Stimulated activated CD8-positive, alpha-beta memory T cell treated with anti-CD3 and anti-CD28 coated beads, Interleukin-7, amount 100 ng/mL, for 4 hours (primary cell): ENCODE data around the gene MAP3K5.
"Not testable (repeated sequence)": the region's sequence is repeated elsewhere in the genome, so short reads cannot be mapped to it uniquely, and the experiment has no call there.

Experiments used
- DNase-seq, 2 donors: peaks; one replicate each; pipeline ENCODE4 v3.0.0-alpha.2; 2020; ENCODE audit warnings: low read depth in 2 of 2

The MAP3K5 gene

DNA sequence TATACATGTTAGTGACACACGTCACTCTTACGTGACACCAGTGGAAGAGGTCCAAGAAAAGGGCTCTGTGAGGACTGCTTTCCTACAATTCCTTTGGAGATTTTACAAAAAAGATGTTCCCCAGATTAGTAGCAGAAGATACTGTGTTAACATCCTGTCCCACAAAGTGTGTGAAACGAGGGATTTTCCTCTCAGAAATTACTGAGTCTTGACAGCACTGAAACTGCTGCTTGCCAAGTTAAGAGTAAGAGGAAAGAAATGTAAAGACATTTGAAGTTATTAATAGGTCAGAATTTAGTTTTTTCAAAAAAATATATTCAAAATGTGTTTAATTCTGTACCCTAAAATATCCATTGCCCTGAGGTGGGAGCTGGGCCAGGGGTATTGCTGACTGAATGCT, 183.3 kb downstream of the MAP3K5 start:
- no peak for DNase-seq

DNA sequence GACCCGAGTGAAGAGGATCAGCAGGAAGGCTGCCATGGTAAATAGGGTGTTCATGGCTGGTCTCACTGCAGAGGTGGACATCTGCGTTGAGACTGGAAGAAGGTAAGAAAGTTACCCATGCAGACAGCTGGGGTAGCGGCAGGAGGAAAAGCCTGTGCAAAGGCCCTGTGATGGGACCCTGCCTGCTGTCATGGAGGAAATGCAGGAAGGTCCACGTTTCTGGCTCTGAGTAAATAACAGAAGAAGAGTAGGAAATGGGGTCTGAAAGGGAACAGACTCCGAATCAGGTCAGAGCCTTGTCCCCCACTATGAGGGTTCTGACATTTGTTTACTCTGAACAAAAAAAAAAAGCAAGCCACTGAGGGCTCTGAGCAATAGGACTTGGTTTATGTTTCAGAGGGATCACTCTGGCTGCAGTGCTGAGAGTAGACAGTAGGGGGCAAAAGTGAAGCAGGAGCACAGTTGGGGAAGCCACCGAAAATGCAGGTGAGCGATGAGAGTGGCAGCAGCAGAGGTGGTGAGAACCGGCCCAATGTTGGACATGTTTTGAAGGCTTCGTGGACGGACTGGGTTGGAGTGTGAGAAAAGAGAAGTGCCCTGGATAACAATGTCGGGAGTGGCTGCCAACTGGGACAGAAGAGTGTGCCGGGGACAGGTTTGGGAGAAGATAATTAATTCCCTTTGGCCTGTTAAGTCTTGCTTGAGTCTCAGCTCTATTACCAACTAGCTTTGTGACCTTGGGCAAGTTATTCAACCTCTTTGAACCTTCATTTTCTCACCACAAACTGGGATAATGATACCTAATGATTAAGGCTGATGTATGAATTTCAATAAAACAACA, 184.1 kb downstream of the MAP3K5 start:
- DNase-seq: peak; percentile 56 to 61

DNA sequence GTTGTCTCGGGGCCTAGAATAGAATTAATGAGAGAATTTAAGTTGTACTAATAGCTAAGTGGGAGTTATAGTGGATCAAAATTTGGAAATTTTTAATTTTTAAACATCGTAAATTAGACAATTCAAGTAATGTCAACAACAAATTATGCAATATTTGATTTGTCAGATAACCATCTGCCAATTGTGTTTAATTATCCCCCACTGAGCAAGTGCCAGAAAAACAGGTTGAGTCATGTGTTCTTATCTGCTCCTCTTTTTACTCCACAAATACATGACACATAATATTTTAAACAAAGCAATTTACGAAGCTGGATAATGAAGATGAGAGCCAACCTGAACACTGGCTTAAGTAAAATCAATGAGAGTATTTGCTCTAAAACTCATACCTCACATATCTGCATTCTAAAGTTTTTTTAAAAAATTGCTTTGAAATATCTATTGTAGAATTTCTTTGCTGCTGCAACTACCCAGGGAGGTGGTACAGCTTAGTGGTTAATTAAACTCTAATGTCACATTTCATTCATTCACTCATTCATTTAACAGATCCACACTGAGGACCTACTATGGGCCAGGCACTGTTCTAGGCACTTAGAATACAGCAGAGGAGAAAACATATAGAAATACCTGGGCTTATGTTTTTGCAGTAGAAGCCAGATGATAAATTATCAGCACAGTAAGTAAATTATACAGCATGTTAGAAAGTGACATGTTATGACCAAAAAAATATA, 184.9 kb downstream of the MAP3K5 start:
- no peak for DNase-seq

DNA sequence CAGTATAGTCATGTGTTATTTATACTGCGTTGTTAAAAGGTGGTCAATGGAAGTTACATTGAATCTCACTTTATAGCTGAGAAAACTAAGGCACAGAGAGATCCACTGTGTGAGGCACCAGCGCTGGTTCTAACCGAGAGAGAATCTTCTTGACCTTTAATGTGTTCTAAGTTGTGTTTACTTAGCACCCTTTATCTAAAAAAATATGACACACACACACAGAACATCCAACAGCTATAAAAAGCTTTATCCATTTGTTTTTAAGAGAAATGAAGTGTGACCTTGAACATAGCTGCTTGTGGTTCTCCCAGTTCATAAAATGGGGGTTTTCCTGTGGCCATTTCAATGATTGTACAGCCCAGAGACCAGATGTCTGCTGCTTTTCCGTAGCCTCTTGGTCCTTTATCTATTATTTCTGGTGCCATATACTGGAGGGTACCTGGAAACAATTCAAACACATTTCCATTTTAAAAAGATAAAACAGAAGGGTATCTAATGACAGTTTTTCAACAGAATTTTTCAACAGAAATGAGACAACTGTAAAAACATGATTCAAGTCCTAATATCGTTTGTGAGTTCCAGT, 187.3 kb downstream of the MAP3K5 start:
- no peak for DNase-seq

DNA sequence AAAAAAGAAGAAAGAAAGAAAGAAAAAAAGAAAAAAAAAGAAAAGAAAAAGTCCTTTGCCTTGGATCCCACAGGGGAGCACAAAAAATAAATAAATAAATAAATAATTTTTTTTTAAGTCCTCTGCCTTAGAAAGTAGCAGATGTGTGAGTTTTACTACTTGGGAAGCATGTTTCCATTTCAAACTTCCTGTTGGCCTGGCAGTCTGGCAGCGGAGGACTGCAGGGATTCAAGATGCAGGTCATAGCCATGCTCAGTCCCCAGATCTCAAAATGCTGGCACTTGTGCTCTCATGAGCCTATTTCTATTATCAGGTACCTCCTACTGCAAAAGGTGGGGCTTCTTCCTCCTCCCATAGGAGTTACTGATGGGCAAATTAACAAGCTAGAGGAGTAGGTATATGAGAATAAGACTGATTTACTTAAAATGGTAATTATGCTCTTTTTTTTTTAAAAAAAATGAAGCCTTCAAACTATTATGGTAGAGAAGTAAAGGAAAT, 187.9 kb downstream of the MAP3K5 start:
- no peak for DNase-seq

DNA sequence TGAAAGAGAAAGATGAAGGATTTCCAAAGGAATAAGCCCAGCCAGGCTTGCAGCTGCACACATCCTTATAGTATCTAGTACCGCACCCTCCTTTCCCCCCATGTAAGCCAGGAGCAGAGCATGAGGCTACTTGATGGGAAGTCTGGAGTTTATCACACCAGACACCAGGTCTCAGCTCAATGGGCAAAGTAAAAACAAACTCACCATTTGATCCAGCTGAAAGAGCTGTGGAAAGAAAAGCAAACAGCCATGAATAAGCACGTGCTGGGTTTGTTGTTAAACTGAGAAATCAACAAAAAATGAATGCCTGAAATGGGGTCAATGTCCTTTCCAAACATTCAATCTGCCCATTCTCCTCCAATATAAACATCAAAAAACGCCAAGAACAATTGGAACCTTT, 191.5 kb downstream of the MAP3K5 start:
- DNase-seq: no peak

DNA sequence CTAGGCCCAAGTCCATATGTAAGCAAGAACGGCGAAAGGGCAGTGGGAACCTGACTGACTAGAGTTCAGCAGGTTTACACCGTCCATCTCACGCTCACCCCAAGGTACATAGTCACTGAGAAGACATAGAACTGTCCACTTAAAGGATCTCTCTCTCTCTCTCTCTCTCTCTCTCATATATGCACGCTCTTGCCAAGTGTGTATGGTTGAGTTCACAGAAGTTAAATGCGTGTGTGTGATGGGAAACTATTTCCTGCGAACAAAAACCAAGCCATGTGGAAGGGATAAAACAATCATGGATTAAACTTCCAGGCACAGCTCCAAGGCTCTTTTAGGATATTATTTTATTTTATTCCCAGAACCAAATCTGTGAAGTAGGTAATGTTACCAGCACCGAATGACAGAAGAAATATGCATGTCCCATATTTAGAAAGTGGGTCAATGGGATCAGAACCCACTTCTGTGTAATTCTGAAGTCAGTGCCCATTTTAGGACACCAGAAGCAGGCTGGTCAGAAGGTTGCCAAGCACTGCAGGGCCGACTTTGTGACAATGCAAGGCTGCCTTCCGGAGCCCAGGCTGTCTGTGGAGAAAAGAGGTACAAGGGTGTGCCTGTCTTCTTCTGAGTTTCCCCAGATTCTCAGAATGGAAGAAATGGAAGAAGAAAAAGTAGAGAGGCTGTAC, 192.8 kb downstream of the MAP3K5 start:
- DNase-seq: no peak

DNA sequence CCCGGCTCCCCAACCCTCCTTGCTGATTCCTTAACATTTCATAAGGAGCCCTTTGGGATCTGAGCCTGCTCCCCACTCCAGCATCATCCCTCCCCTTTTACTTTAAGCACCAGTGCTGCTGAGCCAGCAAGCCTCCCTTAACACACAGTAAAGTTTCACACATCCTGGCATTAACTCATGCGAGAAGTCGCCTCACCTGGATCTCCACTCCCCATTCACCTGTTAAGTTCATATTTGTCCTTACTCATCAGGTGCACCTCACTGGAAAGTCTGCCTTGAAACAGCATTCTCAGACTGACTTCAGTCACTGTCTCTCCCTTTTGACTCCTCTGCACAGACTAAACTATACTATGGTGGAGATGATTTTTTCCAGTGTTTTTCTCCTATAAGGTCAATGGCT, 194.2 kb downstream of the MAP3K5 start:
- DNase-seq: no peak

DNA sequence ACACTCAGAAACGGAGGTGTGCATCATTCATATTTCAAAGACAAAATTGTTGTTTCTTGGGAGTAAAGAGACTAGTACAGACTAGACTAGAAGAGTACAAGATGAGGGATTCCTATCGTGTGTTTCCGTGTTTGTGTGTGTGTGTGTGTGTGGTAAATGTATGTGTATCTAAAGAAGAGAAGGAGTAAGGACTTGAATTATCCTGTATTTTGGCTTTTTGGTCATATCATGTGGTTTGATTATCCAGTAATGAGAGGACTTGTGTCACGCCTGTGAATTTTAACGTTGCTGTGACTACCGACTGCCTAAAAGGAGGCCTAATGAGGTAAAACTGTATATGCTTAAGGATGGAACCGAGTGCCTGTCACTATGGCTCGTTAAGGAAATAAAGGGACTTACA, 197.6 kb downstream of the MAP3K5 start:
- no peak for DNase-seq

DNA sequence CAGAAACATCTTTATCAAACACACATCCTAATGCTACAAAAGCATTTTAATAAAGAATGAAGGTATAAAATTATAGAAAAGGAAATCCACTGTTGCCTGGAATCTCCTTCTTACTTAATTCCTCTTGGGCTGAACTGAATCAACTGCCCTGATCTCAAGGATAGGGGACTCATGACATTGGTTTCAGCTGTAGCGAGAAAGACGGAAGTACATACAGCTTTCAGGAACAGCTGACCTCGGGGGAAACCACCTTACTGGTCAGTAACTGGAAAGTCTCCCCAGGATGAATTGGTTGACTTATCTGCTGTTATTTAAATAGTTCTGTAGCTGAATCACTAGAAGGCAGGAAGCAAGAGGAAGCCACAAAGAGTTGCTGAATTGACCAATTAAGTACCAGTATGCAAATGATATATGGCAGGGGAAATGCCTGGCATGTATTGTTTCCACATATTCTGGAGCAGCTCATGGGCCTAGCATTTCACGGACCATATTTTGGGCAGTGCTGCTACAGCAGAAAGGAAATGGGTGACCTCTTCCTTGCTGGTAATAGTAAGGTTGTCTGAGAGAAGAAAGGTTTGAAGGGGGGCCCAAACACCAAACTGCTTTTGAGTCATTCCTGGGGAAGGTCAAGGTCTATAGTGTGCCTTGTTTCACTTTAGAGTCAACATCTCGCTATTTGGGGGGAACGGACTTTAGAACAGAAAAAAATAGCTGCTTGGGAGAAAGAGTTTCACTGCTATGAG, 198.4 kb downstream of the MAP3K5 start:
- DNase-seq: peak in 1 of 2 donors; percentile 11

DNA sequence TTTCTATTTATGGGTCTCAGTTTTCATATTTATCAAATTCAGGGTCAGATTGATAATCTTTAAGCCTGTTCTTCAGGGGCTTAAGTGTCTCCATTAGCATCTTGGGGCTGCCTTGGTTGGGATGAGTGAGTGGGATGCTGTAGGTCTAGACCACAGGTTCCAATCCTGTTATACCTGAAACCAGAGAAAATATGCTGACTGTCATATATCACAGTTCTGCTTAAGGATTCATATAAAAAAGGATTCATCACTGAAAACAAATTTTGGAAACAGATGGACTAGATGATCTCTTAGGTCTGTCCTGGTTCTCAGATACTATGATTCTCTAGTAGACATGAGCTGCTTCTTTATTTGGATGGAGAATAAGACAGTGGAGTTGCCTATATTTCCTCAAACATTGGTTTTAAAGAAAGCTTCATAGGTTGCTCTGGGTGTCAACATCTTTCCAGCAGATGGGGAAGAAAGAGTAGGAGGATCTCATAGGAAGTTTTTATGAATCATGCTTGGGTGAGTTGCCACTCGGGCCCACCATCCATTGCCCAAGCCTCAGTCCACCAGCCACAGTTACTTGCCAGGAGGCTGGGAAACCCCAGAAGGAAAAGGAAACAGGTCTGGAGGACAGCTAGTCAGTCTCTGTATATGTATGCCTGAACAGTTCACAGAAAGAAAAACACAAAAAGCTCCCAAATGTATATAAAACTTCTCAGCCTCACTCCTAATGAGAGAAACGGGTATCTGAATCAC, 199.2 kb downstream of the MAP3K5 start:
- DNase-seq: no peak

DNA sequence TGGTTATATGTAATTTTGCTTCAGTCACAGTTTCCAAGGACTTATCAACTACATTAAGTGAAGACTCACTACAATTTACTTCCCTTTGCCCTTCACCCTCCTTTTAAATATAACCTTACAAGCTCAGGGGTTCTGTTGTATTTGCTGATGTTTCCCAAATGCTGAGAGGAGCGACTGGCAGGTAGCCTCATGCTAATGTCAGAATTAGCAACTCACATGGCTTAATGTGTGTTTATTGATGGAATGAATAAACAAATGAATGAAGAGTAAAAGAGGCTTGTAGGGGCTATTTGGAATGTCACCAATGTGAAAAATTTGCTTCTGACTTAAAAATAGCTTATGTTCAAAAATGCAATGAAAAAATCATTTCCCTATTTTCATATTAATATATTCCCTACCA, 200.7 kb downstream of the MAP3K5 start:
- no peak for DNase-seq

DNA sequence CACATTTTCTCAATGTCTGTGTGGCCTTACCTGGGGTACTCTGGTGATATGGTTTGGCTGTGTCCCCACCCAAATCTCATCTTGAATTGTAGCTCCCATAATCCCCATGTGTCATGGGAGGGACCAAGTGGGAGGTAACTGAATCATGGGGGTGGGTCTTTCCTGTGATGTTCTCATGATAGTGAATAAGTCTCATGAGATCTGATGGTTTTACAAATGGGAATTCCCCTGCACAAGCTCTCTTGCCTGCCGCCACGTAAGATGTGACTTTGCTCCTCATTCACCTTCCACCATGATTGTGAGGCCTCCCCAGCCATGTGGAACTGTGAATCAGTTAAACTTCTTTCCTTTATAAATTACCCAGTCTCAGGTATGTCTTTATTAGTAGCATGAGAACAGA, 201.4 kb downstream of the MAP3K5 start:
- DNase-seq: not testable (repeated sequence)

DNA sequence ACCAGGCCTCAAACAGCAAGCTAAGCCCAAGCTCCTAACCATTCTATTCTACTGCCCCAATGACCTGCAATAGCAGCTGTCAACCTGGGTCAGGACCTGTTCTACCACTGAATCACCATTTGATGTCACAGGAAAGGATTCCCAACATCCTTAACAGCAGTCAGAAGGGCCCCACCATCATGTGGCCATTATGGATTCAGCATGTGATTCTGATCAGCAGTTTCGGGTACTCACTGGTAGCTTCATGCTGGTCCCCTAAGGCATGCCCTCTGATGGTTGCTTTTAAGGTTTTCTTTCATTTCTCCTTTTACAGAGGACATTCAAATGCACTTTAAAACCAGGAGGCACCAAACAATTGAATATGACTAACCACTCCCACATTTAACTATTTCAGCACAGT, 204.8 kb downstream of the MAP3K5 start:
- no peak for DNase-seq

DNA sequence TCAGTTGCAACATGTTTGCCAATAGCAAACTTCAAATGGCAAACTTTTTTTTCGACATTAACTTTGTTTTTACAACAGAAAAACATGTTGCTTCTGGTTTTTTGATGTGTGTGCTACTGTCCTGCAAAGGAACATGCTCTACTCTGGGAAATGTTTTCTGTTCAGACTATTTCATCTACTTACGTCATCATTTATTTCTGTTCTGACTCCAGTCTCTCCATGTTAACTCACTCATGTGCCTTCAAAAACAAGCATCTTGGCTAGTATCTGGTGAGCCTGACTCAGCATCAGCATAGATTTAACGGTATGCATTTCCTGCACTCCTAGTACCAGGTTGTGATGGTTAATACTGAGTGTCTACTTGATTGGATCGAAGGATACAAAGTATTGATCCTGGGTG, 206.0 kb downstream of the MAP3K5 start:
- no peak for DNase-seq

DNA sequence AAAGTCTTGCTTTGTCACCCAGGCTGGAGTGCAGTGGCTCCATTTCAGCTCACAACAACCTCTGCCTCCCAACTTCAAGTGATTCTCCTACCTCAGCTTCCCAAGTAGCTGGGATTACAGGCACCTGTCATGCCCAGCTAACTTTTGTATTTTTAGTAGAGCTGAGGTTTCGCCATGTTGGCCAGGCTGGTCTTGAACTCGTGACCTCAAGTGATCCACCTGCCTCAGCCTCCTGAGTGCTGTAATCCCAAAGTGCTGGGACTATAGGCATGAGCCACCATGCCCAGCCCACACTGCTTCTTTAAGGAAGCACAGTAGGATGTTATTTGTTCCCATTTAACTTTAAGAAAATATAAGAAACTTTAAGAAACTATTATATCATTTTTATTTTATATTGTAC, 206.8 kb downstream of the MAP3K5 start:
- not testable (repeated sequence) for DNase-seq

DNA sequence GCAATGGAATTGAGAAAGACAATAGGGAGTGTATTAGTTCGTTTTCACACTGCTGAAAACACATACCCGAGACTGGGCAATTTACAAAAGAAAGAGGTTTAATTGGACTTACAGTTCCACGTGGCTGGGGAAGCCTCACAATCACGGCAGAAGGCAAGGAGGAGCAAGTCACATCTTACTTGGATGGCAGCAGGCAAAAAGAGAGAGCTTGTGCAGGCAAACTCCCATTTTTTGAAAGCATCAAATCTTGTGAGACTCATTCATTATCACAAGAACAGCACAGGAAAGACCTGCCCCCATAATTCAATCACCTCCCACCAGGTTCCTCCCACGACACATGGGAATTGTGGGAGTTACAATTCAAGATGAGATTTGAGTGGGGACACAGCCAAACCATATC, 208.0 kb downstream of the MAP3K5 start:
- DNase-seq: not testable (repeated sequence)

DNA sequence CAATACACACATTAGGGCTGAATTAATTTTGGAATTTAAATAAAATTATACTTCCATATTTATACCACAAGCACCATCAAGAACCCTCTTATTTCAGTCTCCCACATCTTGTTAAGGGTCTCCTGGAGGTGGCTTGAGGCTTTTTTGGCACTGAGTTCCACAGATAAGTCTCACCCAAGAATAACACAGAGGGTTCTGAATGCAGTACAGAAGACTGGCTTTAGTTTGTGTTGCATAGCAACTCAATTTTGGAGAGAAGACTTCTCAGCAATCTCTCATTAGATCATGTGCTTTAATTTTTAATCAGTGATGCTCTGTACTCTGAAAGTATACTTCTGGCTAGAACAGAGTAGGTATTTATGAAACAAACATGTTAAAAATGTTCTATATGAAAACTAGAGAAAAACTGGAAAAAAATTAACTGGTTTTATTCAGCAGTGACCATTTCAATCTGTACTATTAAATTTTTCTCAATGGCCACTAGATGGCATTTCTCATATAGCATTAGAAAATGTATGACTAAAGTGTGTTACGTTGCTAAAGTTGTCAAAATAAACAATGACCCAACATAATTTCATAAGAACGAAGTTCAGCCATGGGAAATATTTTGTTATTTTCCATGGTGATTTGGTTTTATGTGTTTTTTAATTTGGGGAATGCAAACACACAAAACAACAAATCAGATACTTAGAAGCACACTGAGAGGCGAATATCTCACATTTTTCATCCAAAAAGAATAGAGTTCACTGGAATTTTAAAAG, 209.4 kb downstream of the MAP3K5 start:
- no peak for DNase-seq

DNA sequence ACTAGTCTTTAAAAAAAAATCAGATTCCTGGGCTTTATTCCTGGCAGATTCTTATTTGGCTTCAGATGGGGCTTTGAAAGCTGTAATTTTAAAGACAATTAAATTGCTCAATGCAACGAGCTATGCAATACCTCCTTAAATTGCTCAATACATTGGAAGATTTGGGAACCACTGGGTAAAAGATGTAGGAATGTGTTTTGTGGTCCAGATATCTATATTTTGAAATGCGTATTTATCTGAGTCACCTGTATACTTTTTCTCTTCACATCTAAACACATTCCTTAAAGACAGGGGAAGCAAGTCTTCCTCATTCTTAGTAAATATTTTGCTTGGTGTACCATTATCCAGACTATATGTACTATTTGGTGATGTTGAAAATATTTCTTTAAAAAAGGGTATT, 212.5 kb downstream of the MAP3K5 start:
- no peak for DNase-seq

DNA sequence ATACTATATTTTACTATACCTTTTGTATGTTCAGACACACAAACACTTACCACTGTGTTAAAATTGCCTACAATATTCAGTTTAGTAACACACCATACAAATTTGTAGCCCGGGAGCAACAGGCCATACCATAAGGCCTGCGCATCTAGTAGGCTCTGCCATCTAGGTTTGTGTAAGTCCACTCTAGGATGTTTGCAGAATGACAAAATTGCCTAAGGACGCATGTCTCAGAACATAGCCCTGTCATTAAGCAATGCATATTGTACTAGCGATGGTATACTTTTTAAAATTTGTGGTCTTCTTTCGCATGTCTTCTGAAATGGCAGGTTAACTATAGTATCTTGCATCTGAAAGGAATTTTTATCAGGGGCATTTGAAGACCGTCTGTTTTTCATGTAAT, 215.5 kb downstream of the MAP3K5 start:
- DNase-seq: no peak
